H1 (cell line): Measurements from ENCODE around the gene JAK2.

Experiments used
- ATF2 ChIP-seq: IDR thresholded peaks from 2 replicates; pipeline ENCODE4 v1.6.1; 2012; ENCODE audit warnings: low read length, inconsistent platforms
- CEBPB ChIP-seq: IDR thresholded peaks from 2 replicates; pipeline ENCODE4 v1.6.1; 2012; ENCODE audit warnings: low read depth, low read length
- CREB1 ChIP-seq: IDR thresholded peaks from 2 replicates; pipeline ENCODE4 v1.6.1; 2012; ENCODE audit warnings: inconsistent platforms
- CTCF ChIP-seq, 3 experiments: IDR thresholded peaks; 1 replicate in 2 of 3; 2 replicates in 1 of 3; pipeline versions ENCODE4 v1.5.1 to v1.6.1; 2011; ENCODE audit warnings: low read length in 3 of 3, mild to moderate bottlenecking in 3 of 3, inconsistent platforms in 2 of 3, low read depth in 1 of 3, moderate library complexity in 1 of 3; ENCODE audit not compliant: insufficient read depth in 1 of 3; ENCODE audit errors: control extremely low read depth in 1 of 3
- GTF2F1 ChIP-seq: IDR thresholded peaks from 2 replicates; pipeline ENCODE4 v1.6.1; 2012; ENCODE audit warnings: low read depth, low read length, improper control_type of control experiment, borderline replicate concordance
- JUN ChIP-seq: IDR thresholded peaks from 2 replicates; pipeline ENCODE4 v1.6.1; 2011; ENCODE audit warnings: low read depth, mild to moderate bottlenecking, improper control_type of control experiment, low read length
- POLR2A ChIP-seq, 2 experiments: IDR thresholded peaks; 1 replicate in 1 of 2; 2 replicates in 1 of 2; pipeline ENCODE4 v1.6.1; 2011; ENCODE audit warnings: low read depth in 2 of 2, low read length in 2 of 2, mild to moderate bottlenecking in 2 of 2; ENCODE audit errors: control extremely low read depth in 1 of 2
- POLR2AphosphoS5 ChIP-seq: IDR thresholded peaks from 2 replicates; pipeline ENCODE4 v1.6.1; 2011; ENCODE audit warnings: low read depth, low read length
- RAD21 ChIP-seq, 2 experiments: IDR thresholded peaks in 1 of 2; conservative IDR thresholded peaks in 1 of 2; 2 replicates each; pipeline ENCODE4 v1.6.1; 2011; ENCODE audit warnings: low read depth in 2 of 2, low read length in 2 of 2, improper control_type of control experiment in 1 of 2, inconsistent platforms in 1 of 2, mild to moderate bottlenecking in 1 of 2, moderate library complexity in 1 of 2
- RFX5 ChIP-seq: IDR thresholded peaks from 2 replicates; pipeline ENCODE4 v1.6.1; 2011; ENCODE audit warnings: low read depth, low read length, improper control_type of control experiment, borderline replicate concordance
- SIN3A ChIP-seq, 2 experiments: IDR thresholded peaks in 1 of 2; conservative IDR thresholded peaks in 1 of 2; 2 replicates each; pipeline ENCODE4 v1.6.1; 2011 to 2012; ENCODE audit warnings: low read length in 2 of 2, improper control_type of control experiment in 1 of 2, low read depth in 1 of 2, mild to moderate bottlenecking in 1 of 2
- TAF1 ChIP-seq: IDR thresholded peaks from 2 replicates; pipeline ENCODE4 v1.6.1; 2011; ENCODE audit warnings: mild to moderate bottlenecking, low read depth, low read length
- USF2 ChIP-seq: IDR thresholded peaks from 2 replicates; pipeline ENCODE4 v1.6.1; 2011; ENCODE audit warnings: low read length, improper control_type of control experiment
- ZNF274 ChIP-seq: IDR thresholded peaks from 2 replicates; pipeline ENCODE4 v1.7.0; 2012; ENCODE audit warnings: low read length, borderline replicate concordance; ENCODE audit errors: extremely low read depth

- TF ChIP-seq CTCF (IDR thresholded peaks at IDR 0.05; ENCODE audit: control extremely low read depth in 1 of 3, insufficient read depth in 1 of 3, low read depth in 1 of 3, low read length in 3 of 3) (no peak), ATF2 (no peak), GTF2F1 (no peak), POLR2A (IDR thresholded peaks at IDR 0.05; ENCODE audit: control extremely low read depth in 1 of 2, low read depth in 2 of 2, low read length in 2 of 2) (no peak), TAF1 (no peak), USF2 (no peak), ZNF274 (no peak), SIN3A (conservative IDR thresholded peaks at IDR 0.05 in 1 of 2, IDR thresholded peaks at IDR 0.05 in 1 of 2; ENCODE audit: low read depth in 1 of 2, low read length in 2 of 2) (no peak), CEBPB (no peak), RFX5 (no peak), JUN (no peak), CREB1 (no peak), RAD21 (IDR thresholded peaks at IDR 0.05 in 1 of 2, conservative IDR thresholded peaks at IDR 0.05 in 1 of 2; ENCODE audit: low read depth in 2 of 2, low read length in 2 of 2) (no peak), POLR2AphosphoS5 (no peak)
These were observed 126.6 kb downstream of the JAK2 start for GRCh38 chr9:5111696-5112095.
